ENCODE data around the gene KSR1. TPM values are rescaled to one million over a fixed set of nuclear protein-coding genes. Genes with fewer than 3 reads are reported as not detected.

Gene KSR1
- total RNA-seq, 4 donors from 2014 or later, result 10.4 to 17.7 (median 13.2) TPM

DNA sequence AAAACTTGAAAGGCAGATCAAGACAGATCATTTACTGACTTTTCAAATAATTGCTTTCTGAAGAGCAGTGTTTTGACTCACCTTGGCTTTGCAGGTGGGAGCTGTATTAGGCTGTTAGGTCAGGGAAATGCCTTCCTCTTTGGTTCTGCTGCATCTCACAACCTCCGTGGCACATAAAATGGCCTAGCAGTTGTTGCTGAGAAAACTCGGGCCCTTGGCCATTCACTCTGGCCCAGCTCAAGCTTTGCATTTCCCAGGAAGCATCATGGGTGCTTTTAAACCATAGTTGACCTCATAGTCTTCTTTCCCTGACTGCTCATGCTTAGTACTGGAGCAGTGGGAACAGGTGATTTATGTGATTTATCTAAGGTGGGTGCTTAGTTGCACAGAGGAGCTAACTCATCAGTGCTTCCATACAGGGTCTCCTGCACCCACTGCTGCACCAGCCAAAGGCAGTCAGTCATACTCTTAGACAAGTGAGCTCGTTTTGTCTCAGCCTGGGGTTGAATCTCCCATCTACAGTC lies 83.6 kb downstream of the KSR1 start:
- TF ChIP-seq, protein P1, sequence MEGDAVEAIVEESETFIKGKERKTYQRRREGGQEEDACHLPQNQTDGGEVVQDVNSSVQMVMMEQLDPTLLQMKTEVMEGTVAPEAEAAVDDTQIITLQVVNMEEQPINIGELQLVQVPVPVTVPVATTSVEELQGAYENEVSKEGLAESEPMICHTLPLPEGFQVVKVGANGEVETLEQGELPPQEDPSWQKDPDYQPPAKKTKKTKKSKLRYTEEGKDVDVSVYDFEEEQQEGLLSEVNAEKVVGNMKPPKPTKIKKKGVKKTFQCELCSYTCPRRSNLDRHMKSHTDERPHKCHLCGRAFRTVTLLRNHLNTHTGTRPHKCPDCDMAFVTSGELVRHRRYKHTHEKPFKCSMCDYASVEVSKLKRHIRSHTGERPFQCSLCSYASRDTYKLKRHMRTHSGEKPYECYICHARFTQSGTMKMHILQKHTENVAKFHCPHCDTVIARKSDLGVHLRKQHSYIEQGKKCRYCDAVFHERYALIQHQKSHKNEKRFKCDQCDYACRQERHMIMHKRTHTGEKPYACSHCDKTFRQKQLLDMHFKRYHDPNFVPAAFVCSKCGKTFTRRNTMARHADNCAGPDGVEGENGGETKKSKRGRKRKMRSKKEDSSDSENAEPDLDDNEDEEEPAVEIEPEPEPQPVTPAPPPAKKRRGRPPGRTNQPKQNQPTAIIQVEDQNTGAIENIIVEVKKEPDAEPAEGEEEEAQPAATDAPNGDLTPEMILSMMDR (IDR thresholded peaks at IDR 0.05 in 4 of 5, conservative IDR thresholded peaks at IDR 0.05 in 1 of 5), result no peak
- TF ChIP-seq POLR2A (IDR thresholded peaks at IDR 0.05), result no peak
- ATAC-seq (peak in 1 of 2 donors; percentile 6), DNase-seq (no peak)
- H3K4me1 ChIP-seq, result peaks cover 4% of the 10 kb centered on the region in 2 donors
- in situ Hi-C loops (cut with MboI; ENCODE audit: low sequenced_read_pairs in 4 of 4) (no loop called here), intact Hi-C loops (cut with DNase I; ENCODE audit: low total_unique reads) (no loop called here)
- no peaks in the 10 kb centered on the region for H3K9me3 ChIP-seq
- H3K27ac ChIP-seq, result no peak overlapping the region
- H3K36me3 ChIP-seq, result no peaks in the 10 kb centered on the region
- no peaks in the 10 kb centered on the region for H3K27me3 ChIP-seq
- H3K4me3 ChIP-seq, result no peak overlapping the region

DNA sequence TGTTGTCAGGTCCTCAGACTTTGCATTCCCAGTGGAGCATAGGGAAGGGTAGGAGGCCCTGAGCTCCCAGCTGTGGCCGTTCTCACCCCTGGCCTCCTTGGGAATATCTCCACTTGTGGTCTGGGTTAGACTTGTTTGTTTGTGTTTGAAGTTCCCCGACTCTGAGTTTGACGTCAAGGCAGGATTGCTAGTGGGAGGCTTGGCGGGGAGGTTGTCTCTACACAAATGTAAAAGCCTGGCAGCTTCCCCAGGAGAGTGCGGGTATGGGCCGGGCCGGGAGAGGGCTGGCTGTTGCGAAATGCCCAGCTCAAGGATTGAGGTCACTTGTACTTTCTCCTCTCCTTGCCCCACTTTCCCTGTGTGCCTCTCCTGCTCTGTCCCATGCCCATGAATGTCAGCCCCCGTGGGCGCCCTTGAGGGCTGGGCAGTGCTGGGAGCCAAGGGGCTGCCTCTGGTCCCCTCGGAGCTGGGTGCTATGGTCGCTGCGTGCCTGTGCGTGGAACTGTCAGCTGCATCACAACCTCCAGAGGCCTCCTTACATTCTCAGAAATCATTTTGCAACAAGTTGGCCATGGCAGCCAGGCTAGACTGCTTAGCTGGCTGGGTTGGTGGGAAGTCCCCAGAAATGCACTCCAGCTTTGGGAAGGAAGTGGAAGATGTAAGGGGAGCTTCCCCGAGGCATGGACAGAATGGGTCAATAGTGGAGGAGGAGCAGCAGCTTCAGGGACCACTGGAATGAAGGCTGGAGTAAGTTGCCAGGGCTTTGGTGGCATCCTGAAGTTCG lies 84.3 kb downstream of the KSR1 start:
- Histone ChIP-seq H3K36me3 (no peaks in the 10 kb centered on the region), H3K4me3 (no peak overlapping the region), H3K27me3 (no peaks in the 10 kb centered on the region), H3K9me3 (no peaks in the 10 kb centered on the region), H3K27ac (peak overlapping the region in 2 of 4 donors; percentile 26 to 42), H3K4me1 (peaks cover 0 to 4% of the 10 kb centered on the region in 2 donors)
- DNase-seq, result peak; percentile 19 to 64
- in situ Hi-C loops (cut with MboI; ENCODE audit: low sequenced_read_pairs in 4 of 4), result no loop called here
- intact Hi-C loops (cut with DNase I; ENCODE audit: low total_unique reads), result no loop called here
- no peak for TF ChIP-seq POLR2A (IDR thresholded peaks at IDR 0.05)
- TF ChIP-seq, protein P1 (IDR thresholded peaks at IDR 0.05 in 4 of 5, conservative IDR thresholded peaks at IDR 0.05 in 1 of 5), result no peak
- ATAC-seq, result peak; percentile 60 to 70

DNA sequence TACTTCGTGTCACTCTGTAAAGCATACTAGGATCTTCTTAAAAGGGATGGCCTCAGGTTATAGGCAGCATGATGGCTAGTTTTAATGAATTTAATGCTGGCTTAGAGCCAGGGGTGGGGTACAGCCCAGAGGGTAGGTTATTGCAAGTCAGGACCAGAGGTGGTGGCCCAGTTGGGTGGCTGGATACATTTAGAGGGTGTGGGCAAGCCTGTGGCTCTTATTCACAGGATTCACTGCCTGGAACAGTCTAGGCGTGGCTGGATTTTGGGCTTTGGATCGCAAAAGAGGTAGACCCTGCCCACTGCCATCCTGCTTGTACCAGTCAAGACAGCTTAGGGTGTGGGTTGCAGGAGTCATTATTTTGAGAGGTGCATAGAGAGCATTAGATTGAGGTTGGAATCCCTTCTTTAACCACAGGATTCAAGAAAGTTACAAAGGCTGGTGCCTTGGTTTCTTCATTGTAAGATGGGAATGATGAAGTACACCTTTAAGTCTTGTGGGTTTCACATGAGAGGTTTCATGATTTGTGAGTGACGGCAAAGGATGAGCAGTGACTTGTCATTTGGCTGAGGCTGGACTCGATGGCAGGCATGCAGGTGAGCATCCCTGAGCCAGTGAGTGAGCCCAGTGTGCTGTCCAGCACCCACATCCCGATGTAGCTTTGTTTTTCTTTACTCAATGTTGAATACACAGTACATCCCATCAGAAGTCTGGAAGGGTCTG lies 85.2 kb downstream of the KSR1 start:
- in situ Hi-C loops (cut with MboI; ENCODE audit: low sequenced_read_pairs in 4 of 4) (no loop called here), intact Hi-C loops (cut with DNase I; ENCODE audit: low total_unique reads) (no loop called here)
- H3K4me3 ChIP-seq, result no peak overlapping the region
- DNase-seq (no peak), ATAC-seq (no peak)
- no peaks in the 10 kb centered on the region for H3K9me3 ChIP-seq
- H3K36me3 ChIP-seq, result no peaks in the 10 kb centered on the region
- peaks cover 0 to 4% of the 10 kb centered on the region in 2 donors for H3K4me1 ChIP-seq
- H3K27ac ChIP-seq, result no peak overlapping the region
- no peak for TF ChIP-seq POLR2A (IDR thresholded peaks at IDR 0.05)
- TF ChIP-seq, protein P1 (IDR thresholded peaks at IDR 0.05 in 4 of 5, conservative IDR thresholded peaks at IDR 0.05 in 1 of 5), result no peak
- H3K27me3 ChIP-seq, result no peaks in the 10 kb centered on the region

DNA sequence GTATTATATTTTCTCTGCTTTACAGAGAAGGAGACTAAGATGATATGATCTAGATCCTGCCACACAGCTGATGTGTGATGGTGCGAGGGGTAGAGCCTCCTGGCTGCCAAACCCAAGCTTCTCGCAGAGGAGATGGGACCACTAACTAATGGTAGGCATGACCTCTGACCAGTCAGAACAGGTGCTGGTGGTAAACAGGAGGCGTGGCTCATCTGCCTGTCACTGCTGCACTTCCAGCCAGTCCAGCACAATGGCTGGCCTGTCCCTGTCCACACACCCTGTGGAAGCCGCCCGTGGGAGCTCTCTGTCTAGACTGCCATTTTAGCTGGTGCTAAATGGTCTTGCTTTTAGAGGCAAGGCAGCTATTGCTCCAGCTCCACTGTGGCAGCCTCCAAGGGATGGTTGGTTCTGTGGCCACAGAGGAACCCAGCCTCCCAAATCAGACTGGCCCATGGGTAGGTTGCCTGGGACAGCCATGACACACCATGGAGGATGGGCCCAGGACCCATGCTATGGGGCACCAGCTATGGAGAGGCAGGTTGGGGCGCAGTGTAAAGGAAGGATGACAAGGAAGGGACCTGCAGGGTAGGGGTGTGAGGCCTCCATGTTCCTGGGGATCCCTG lies 86.7 kb downstream of the KSR1 start:
- TF ChIP-seq, protein P1 (IDR thresholded peaks at IDR 0.05 in 4 of 5, conservative IDR thresholded peaks at IDR 0.05 in 1 of 5), result no peak
- no peak for TF ChIP-seq POLR2A (IDR thresholded peaks at IDR 0.05)
- peaks cover 0 to 4% of the 10 kb centered on the region in 2 donors for H3K4me1 ChIP-seq
- DNase-seq (no peak), ATAC-seq (no peak)
- intact Hi-C loops (cut with DNase I; ENCODE audit: low total_unique reads) (no loop called here), in situ Hi-C loops (cut with MboI; ENCODE audit: low sequenced_read_pairs in 4 of 4) (no loop called here)
- H3K4me3 ChIP-seq, result no peak overlapping the region
- no peaks in the 10 kb centered on the region for H3K9me3 ChIP-seq
- H3K27ac ChIP-seq, result no peak overlapping the region
- no peaks in the 10 kb centered on the region for H3K27me3 ChIP-seq
- no peaks in the 10 kb centered on the region for H3K36me3 ChIP-seq

Data from gastrocnemius medialis (tissue), 4 donors.